WI38 (cell line): ENCODE measurements around the gene GPR50.

Source experiments
- H3K4me3 ChIP-seq: 2 replicates; pipeline ENCODE4 v1.5.1; 2011; ENCODE audit warnings: low read depth, mild to moderate bottlenecking, control low read depth, low read length
- TF ChIP-seq, protein P1 (sequence below): IDR thresholded peaks from 2 replicates; pipeline ENCODE4 v1.5.1; 2012; ENCODE audit warnings: low read depth, mild to moderate bottlenecking, control low read depth, low read length

Gene GPR50

GRCh38 chrX:151176231-151176750 lies at the start of gene GPR50:
Gene GPR50 (plus strand): TSS chrX:151176584. CDS start chrX:151176722, 138 bp downstream.
- no peak within 1 kb of the TSS for H3K4me3 ChIP-seq
- TF ChIP-seq, protein P1, sequence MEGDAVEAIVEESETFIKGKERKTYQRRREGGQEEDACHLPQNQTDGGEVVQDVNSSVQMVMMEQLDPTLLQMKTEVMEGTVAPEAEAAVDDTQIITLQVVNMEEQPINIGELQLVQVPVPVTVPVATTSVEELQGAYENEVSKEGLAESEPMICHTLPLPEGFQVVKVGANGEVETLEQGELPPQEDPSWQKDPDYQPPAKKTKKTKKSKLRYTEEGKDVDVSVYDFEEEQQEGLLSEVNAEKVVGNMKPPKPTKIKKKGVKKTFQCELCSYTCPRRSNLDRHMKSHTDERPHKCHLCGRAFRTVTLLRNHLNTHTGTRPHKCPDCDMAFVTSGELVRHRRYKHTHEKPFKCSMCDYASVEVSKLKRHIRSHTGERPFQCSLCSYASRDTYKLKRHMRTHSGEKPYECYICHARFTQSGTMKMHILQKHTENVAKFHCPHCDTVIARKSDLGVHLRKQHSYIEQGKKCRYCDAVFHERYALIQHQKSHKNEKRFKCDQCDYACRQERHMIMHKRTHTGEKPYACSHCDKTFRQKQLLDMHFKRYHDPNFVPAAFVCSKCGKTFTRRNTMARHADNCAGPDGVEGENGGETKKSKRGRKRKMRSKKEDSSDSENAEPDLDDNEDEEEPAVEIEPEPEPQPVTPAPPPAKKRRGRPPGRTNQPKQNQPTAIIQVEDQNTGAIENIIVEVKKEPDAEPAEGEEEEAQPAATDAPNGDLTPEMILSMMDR: no peak

DNA sequence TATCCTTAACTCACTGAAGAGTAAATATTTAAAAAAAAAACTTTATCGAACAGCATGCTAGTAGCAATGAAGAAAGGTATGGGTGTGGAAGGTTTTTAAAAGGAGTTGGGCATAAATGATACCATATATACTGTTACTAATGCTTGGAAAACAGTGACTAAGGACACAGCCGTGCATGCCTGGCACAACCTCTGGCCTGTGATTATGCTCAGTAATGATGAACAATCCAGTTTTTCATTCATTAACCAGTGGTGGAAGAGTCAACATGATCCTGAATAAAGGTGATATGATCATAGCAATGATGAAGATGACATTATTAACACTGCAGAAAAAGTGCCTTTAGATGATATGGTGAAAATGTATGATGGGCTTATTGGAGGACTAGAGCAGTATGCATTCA lies 43.9 kb upstream of the GPR50 start:
- TF ChIP-seq, protein P1: no peak
- no peak overlapping the region for H3K4me3 ChIP-seq

- TF ChIP-seq, protein P1: peak; percentile 65
- H3K4me3 ChIP-seq: no peak overlapping the region
Measured at GRCh38 chrX:151151665-151152267, 24.6 kb upstream of the GPR50 start.

DNA sequence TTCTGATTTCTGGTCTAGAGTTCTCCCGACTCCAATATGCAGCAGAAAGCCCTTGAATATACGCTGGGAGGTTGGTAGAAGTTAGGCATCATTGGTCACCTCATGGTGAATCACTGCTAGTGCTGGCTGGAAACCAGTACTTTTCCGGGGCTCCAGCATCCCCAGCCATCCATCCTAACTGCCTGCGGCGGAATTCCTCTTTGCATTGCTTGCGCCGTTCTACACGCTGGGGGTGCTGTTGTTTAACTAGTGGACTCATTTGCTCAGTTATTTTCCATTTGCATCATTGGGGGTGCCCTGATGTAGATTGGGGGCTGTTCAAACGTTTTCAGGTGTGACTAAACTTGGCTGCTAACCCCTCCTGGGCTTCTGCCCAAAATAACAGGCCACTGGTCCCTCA lies 23.3 kb upstream of the GPR50 start:
- no peak overlapping the region for H3K4me3 ChIP-seq

DNA sequence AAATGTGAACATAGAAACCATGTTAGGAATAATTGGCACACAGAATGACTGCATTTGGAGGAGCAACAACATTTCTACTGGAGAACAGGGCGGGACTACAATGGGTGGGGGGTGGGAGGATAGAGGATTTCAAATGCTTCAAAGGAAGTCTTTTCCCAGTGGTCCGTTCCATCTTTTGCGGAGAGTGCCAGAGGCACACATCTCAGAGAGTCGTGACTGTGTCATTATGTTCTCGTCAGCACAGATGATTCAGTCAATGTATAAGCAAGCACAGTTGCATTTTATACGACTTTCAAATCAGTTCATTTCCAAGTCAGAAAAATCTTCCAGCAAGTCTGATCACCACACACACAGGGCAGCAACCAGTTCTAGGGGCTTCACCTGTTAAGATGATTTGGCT lies 22.7 kb upstream of the GPR50 start:
- no peak overlapping the region for H3K4me3 ChIP-seq
- TF ChIP-seq, protein P1: no peak

More for the DNA sequence above, 23.3 kb upstream of the GPR50 start:
- TF ChIP-seq, protein P1: no peak

DNA sequence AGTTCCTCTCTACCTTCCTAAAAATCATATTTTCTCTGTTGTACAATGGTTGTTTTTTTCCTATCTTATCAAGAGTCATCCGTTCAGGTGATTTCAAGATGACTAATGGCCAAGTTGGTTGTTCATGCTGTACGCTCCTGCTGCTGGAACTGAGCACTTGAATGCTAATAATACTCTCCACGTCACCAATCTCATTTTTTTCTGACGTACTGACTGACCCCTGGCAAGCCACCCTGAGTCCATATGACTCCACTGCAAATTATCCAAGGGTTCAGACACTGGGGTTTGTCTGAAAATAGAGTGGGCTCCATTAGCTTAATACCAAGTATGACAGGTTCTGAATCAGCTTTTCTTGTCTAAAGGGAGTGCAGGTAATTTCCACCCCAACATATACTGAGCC lies 21.1 kb upstream of the GPR50 start:
- TF ChIP-seq, protein P1: no peak

GRCh38 chrX:151161690-151162089 lies 14.7 kb upstream of the GPR50 start:
- H3K4me3 ChIP-seq: no peak overlapping the region
- TF ChIP-seq, protein P1: no peak

More for the DNA sequence above, 21.1 kb upstream of the GPR50 start:
- H3K4me3 ChIP-seq: no peak overlapping the region
